Gastrocnemius medialis (tissue), 4 donors: Measurements from ENCODE around the gene RGPD6.
"Not testable (repeated sequence)": the region's sequence is repeated elsewhere in the genome, so short reads cannot be mapped to it uniquely, and the experiment has no call there.

Experiments
- POLR2A ChIP-seq, 2 donors: fragments of 450-650 bp; IDR thresholded peaks; one replicate each; pipeline ENCODE4 v1.6.1; 2017; ENCODE audit warnings: antibody characterized with exemption in 2 of 2, mild to moderate bottlenecking in 2 of 2, moderate library complexity in 2 of 2
- TF ChIP-seq, protein P1 (sequence below), 5 experiments: fragments of 450-650 bp in 3 of 5; fragments of 200-600 bp in 2 of 5; sonication (generic) in 2 of 5; IDR thresholded peaks in 4 of 5; conservative IDR thresholded peaks in 1 of 5; 1 replicate in 4 of 5; 2 replicates in 1 of 5; pipeline ENCODE4 v1.5.1; 2016 to 2019; ENCODE audit warnings: antibody characterized with exemption in 5 of 5, mild to moderate bottlenecking in 3 of 5, moderate library complexity in 3 of 5

DNA sequence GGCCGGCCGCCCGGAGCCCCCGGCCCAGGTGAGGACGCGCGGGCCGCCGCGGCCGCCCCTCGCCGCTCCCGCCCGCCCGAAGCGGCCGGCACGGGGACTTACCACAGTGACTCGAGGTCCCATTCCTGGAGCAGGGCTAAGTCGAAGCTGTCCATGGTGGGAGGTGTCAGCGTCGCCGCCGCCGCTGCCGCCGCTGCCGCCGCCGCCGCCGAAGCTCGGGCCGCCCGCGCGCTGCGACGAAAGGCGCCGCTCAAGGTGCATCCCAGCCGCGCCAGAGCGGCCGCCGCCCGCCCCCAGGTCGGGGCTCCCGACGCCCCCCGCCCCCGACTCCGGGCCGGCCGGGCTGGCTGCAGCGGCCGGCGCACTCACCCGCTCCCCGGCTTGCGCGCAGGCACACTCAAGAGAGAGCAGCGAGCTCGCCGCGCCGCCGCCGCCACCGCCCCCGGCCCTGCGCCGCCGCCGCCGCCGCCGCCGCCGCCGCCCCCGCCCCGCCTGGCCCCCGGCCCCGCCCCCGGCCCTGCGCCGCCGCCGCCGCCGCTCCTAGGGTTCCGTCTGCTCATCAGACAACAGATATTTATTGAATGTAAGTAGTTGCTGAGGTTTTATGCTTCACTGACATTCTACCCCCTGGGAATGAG is 33.7 kb upstream of the RGPD6 start:
- TF ChIP-seq, protein P1, sequence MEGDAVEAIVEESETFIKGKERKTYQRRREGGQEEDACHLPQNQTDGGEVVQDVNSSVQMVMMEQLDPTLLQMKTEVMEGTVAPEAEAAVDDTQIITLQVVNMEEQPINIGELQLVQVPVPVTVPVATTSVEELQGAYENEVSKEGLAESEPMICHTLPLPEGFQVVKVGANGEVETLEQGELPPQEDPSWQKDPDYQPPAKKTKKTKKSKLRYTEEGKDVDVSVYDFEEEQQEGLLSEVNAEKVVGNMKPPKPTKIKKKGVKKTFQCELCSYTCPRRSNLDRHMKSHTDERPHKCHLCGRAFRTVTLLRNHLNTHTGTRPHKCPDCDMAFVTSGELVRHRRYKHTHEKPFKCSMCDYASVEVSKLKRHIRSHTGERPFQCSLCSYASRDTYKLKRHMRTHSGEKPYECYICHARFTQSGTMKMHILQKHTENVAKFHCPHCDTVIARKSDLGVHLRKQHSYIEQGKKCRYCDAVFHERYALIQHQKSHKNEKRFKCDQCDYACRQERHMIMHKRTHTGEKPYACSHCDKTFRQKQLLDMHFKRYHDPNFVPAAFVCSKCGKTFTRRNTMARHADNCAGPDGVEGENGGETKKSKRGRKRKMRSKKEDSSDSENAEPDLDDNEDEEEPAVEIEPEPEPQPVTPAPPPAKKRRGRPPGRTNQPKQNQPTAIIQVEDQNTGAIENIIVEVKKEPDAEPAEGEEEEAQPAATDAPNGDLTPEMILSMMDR (IDR thresholded peaks at IDR 0.05 in 4 of 5, conservative IDR thresholded peaks at IDR 0.05 in 1 of 5) = not testable (repeated sequence)
- TF ChIP-seq POLR2A (IDR thresholded peaks at IDR 0.05) = not testable (repeated sequence)
